HepG2 (cell line): Measurements from ENCODE around the gene SATB2. TPM values are rescaled to one million over a fixed set of nuclear protein-coding genes. Genes with fewer than 3 reads are reported as not detected.

Experiments used
- ATAC-seq: fragments of 200-7000 bp; cut with Tn5 transposase; 3 replicates; pipeline ENCODE4 v1.9.1; 2020; ENCODE audit warnings: mild to moderate bottlenecking, moderate library complexity
- BruUV-seq: library from RNA; stranded (reverse); fragments of 400-500 nt; replicated peaks from 2 replicates; lab custom pipeline; 2021; lab: Mats Ljungman, UMichigan
- CTCF ChIA-PET: fragments of 300-600 bp; formaldehyde crosslinking; extraction: SDS; loops from one replicate; lab custom pipeline; 2021; ENCODE audit warnings: low total read pairs, inconsistent platforms, low intra/inter-chr PET ratio; lab: Yijun Ruan, JAX
- POLR2A ChIA-PET: fragments of 350-600 bp; sonication (Branson Sonifier 250); formaldehyde crosslinking; loops from one replicate; lab custom pipeline; 2020; ENCODE audit warnings: antibody characterized with exemption, inconsistent platforms; lab: Yijun Ruan, JAX
- DNase-seq: peaks from one replicate; pipeline ENCODE4 v3.0.0-alpha.2; 2015; ENCODE audit warnings: low spot score
- FAIRE-seq: peaks from 3 replicates; lab custom pipeline; 2011; peaks lifted over from hg19 to GRCh38; lab: Jason Lieb, UNC
- H2AFZ ChIP-seq: one replicate; pipeline ENCODE4 v1.6.1; 2011; ENCODE audit warnings: low read length, inconsistent platforms
- H3K27ac ChIP-seq: fragments of 300-600 bp; 3 replicates; pipeline ENCODE4 v1.8.0; 2011; ENCODE audit warnings: mixed run types, mild to moderate bottlenecking, mixed read lengths, low read length, inconsistent platforms; ENCODE audit not compliant: insufficient read depth; ENCODE audit errors: extremely low read length
- H3K27me3 ChIP-seq, 2 experiments: fragments of 200-600 bp in 1 of 2; 2 replicates in 1 of 2; 3 replicates in 1 of 2; pipeline versions ENCODE4 v1.6.0 to v1.8.0; 2011; ENCODE audit warnings: low read length in 2 of 2, mild to moderate bottlenecking in 2 of 2, moderate library complexity in 2 of 2, inconsistent platforms in 1 of 2; ENCODE audit not compliant: insufficient read depth in 2 of 2, control insufficient read depth in 1 of 2
- H3K36me3 ChIP-seq, 2 experiments: fragments of 200-600 bp in 1 of 2; replicated peaks in 1 of 2; 2 replicates in 1 of 2; 3 replicates in 1 of 2; pipeline versions ENCODE4 v1.5.1 to v1.8.0; 2011; ENCODE audit warnings: low read length in 2 of 2, inconsistent platforms in 1 of 2; ENCODE audit not compliant: insufficient read depth in 2 of 2, control insufficient read depth in 1 of 2
- H3K4me1 ChIP-seq: 2 replicates; pipeline ENCODE4 v1.5.1; 2012; ENCODE audit warnings: low read length, inconsistent platforms; ENCODE audit not compliant: insufficient read depth
- H3K4me2 ChIP-seq: 2 replicates; pipeline ENCODE4 v1.6.0; 2011; ENCODE audit warnings: low read depth, low read length, inconsistent platforms
- H3K4me3 ChIP-seq, 3 experiments: fragments of 200-600 bp in 1 of 3; sonication (generic), shearing (Covaris generic) in 1 of 3; replicated peaks in 1 of 3; 2 replicates each; pipeline ENCODE4 v1.5.1; 2011 to 2016; ENCODE audit warnings: low read length in 3 of 3, inconsistent platforms in 2 of 3, low read depth in 2 of 3, mild to moderate bottlenecking in 2 of 3, control low read depth in 1 of 3, mixed read lengths in 1 of 3; ENCODE audit not compliant: insufficient read depth in 1 of 3
- H3K79me2 ChIP-seq: one replicate; pipeline ENCODE4 v1.6.1; 2011; ENCODE audit warnings: low read length, inconsistent platforms; ENCODE audit not compliant: insufficient read depth
- H3K9ac ChIP-seq: 2 replicates; pipeline ENCODE4 v1.6.0; 2011; ENCODE audit warnings: mild to moderate bottlenecking, low read depth, low read length, inconsistent platforms; ENCODE audit not compliant: insufficient read depth
- H3K9me3 ChIP-seq: 2 replicates; pipeline ENCODE4 v1.5.1; 2012; ENCODE audit warnings: mild to moderate bottlenecking, low read length
- H4K20me1 ChIP-seq: 2 replicates; pipeline ENCODE4 v1.6.0; 2011; ENCODE audit warnings: inconsistent platforms, mild to moderate bottlenecking, low read length, moderate library complexity; ENCODE audit not compliant: insufficient read depth
- ERF ChIP-seq: IDR thresholded peaks from 2 replicates; pipeline ENCODE4 v1.6.1; 2018; ENCODE audit warnings: missing biosample characterization, missing genetic modification reagents
- SOX13 ChIP-seq, 3 experiments: fragments of 450-650 bp in 1 of 3; sonication (generic) in 1 of 3; formaldehyde crosslinking in 1 of 3; IDR thresholded peaks in 2 of 3; conservative IDR thresholded peaks in 1 of 3; 2 replicates each; pipeline versions ENCODE4 v1.5.0 to v1.6.1; 2016 to 2020; ENCODE audit warnings: antibody characterized with exemption in 1 of 3, mild to moderate bottlenecking in 1 of 3, missing compliant biosample characterization in 1 of 3, missing genetic modification reagents in 1 of 3, moderate library complexity in 1 of 3
- ZNF136 ChIP-seq: sonication (generic); formaldehyde crosslinking; IDR thresholded peaks from 2 replicates; pipeline ENCODE4 v1.8.1; 2022; ENCODE audit warnings: low read depth, mild to moderate bottlenecking, moderate library complexity, missing genetic modification reagents
- ZNF891 ChIP-seq: sonication (generic); formaldehyde crosslinking; IDR thresholded peaks from 2 replicates; pipeline ENCODE4 v1.5.0; 2020; ENCODE audit warnings: mild to moderate bottlenecking, missing genetic modification reagents
- WGBS: methylation state at CpG from one replicate; pipeline ENCODE4 v1.1.6; 2017; ENCODE audit warnings: low lambda C conversion rate; 5-methylcytosine and 5-hydroxymethylcytosine counted together
- in situ Hi-C: cut with HindIII; loops from 2 replicates; pipeline ENCODE4 v1.10.0; 2017; ENCODE audit warnings: low pct_unique_long_range_greater_than_20kb; ENCODE audit not compliant: extremely low pct_ligation_motif_present
- intact Hi-C: fragments of 100-400 bp; cut with micrococcal nuclease; formaldehyde crosslinking; loops from one replicate; pipeline ENCODE4 v1.10.0; 2022; ENCODE audit not compliant: unreplicated experiment
- polyA plus RNA-seq, 8 experiments: library from polyadenylated mRNA; depleted of rRNA in 3 of 8; stranded (reverse) in 7 of 8; unstranded in 1 of 8; fragments of >200 nt; fragmentation: Illumina TruSeq in 4 of 8; extraction: Trizol in 4 of 8; gene quantifications; 2 replicates each; pipeline versions ENCODE4 v1.2.1 to v1.2.3, GENCODE V29; 2011 to 2016; ENCODE audit warnings: low read depth in 4 of 8, missing spikeins in 1 of 8, mixed read lengths in 1 of 8; ENCODE audit not compliant: insufficient read depth in 1 of 8
- total RNA-seq, 5 experiments: library from RNA; depleted of rRNA; stranded (reverse); fragments of >200 nt; fragmentation: Illumina TruSeq; extraction: Trizol; gene quantifications; 2 replicates each; pipeline ENCODE4 v1.2.3, GENCODE V29; 2016; ENCODE audit warnings: low read depth in 1 of 5
- TF ChIP-seq, protein P1 (sequence below): sonication (generic); formaldehyde crosslinking; IDR thresholded peaks from 2 replicates; pipeline ENCODE4 v1.8.0; 2022; ENCODE audit warnings: missing genetic modification reagents, mild to moderate bottlenecking, borderline replicate concordance
- TF ChIP-seq, protein P2 (sequence below): sonication (generic); formaldehyde crosslinking; conservative IDR thresholded peaks from 2 replicates; pipeline ENCODE4 v1.4.0; 2020; ENCODE audit warnings: missing genetic modification reagents

SATB2 gene
- total and polyA plus RNA-seq, 2 of the 13 experiments (the other 11 are each of a cell fraction or from before 2014, with no cell fraction given) = 2.5 to 5.5 TPM

DNA sequence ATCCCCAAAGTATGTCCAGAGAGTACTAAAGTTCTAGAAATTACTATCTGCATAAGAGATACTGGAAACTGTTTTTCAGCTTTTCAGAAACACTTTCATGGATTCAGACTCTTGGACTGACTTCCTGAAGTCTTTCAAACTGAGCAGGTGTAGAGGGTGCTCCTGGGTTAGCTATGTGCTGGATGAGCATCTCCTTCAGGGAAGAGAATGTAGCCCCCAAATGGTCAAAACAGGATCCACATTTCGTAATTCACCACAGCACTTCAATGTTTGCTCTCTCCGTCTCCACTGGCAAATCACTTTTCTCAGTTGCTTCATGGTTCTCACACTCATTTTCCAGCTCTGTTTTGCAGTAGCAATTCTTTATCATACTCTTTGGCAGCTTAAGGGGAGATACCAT is 23.2 kb upstream of the SATB2 start:
- POLR2A ChIA-PET = no interaction called here
- no TSS peak for BruUV-seq
- ATAC-seq = no peak
- H3K4me3 ChIP-seq = no peak overlapping the region
- 4% methylated on average over 2 of the region's 2 CpGs for WGBS
- H3K4me2 ChIP-seq = no peak overlapping the region
- no peak overlapping the region for H3K27ac ChIP-seq
- peaks cover 0 to 19% of the 10 kb centered on the region in 2 experiments; a peak in 2 of 5 replicates for H3K27me3 ChIP-seq
- no peaks in the 10 kb centered on the region for H3K4me1 ChIP-seq
- H3K79me2 ChIP-seq = no peaks in the 10 kb centered on the region
- H2AFZ ChIP-seq = no peak overlapping the region
- in situ Hi-C loops (loop anchor here (5.0 to 25.0 kb wide), 3 partner anchors 444 to 1164 kb away; no protein-coding TSS in a partner anchor), intact Hi-C loops (no loop called here)
- DNase-seq = no peak
- CTCF ChIA-PET = no interaction called here
- H3K9ac ChIP-seq = no peak overlapping the region
- H4K20me1 ChIP-seq = no peaks in the 10 kb centered on the region
- TF ChIP-seq SOX13 (IDR thresholded peaks at IDR 0.05) (no peak), SOX13 (CRISPR knock-in tag; conservative IDR thresholded peaks at IDR 0.05 in 1 of 2, IDR thresholded peaks at IDR 0.05 in 1 of 2) (no peak), ZNF136 (no peak), ZNF891 (CRISPR knock-in tag) (no peak), ERF (CRISPR knock-in tag) (no peak)
- TF ChIP-seq, protein P1, sequence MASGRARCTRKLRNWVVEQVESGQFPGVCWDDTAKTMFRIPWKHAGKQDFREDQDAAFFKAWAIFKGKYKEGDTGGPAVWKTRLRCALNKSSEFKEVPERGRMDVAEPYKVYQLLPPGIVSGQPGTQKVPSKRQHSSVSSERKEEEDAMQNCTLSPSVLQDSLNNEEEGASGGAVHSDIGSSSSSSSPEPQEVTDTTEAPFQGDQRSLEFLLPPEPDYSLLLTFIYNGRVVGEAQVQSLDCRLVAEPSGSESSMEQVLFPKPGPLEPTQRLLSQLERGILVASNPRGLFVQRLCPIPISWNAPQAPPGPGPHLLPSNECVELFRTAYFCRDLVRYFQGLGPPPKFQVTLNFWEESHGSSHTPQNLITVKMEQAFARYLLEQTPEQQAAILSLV (CRISPR knock-in tag) = no peak
- TF ChIP-seq, protein P2, sequence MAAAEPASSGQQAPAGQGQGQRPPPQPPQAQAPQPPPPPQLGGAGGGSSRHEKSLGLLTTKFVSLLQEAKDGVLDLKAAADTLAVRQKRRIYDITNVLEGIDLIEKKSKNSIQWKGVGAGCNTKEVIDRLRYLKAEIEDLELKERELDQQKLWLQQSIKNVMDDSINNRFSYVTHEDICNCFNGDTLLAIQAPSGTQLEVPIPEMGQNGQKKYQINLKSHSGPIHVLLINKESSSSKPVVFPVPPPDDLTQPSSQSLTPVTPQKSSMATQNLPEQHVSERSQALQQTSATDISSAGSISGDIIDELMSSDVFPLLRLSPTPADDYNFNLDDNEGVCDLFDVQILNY (CRISPR knock-in tag) = no peak
- no peak for FAIRE-seq
- H3K36me3 ChIP-seq = no peaks in the 10 kb centered on the region
- no peaks in the 10 kb centered on the region for H3K9me3 ChIP-seq
